GM19452 (cell line): Measurements from ENCODE around the gene OLFML2B.
"Not testable (repeated sequence)": the region's sequence is repeated elsewhere in the genome, so short reads cannot be mapped to it uniquely, and the experiment has no call there.

Source experiments
- ATAC-seq: cut with Tn5 transposase; IDR thresholded peaks from one replicate; pipeline ENCODE4 v1.9.1; 2021; ENCODE audit not compliant: unreplicated experiment

OLFML2B gene

DNA sequence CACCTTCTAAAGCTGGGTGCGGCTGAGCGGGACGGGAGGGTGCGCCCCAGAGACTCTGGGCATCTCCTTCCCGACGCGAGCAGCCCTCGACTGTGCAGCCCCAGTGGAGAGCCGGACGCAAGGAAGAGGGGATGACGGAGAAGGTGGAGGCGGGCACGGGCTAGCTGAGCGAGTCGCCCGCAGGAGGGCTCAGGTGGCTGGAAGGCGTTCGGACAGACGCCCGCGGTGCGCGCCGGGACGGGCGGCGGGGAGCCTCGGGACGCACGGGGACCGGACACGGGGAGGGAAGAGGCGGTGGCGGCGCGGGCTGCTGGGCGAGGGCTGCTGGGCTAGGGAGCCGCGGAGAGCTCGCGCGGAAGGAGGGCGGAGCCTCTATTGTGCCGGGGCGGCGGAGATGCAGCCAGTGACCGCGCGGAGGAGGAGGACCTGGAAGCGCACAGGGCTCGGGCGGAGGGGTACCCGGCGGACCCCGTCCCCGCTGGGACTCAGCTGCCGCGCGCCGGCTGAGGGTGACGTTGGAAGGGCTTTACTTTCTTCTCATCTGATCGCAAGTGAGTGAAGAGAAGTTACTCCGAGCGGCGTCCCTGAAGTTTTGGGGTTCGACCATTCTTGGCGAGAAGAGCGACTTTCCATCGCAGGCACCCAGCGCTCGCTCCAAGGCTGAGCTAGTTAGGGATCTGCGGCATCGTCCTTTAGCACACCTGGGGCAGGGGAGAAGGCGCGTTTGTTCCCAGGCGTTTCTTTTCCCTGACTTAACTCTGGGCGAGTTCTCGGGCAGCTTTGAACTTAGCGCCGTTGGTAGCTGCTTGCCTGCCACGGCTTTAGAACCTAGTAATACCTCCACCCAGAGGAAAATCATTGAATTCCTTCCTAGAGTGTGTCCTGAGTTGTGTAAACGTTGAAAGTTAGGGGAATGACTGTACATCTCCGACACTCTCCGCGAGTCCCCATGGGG, at the start of gene OLFML2B:
TSS of gene OLFML2B (minus strand) at position 323 of the 955 bp plus-strand sequence. CDS start 439 bp downstream, outside the sequence.
- no peak for ATAC-seq

DNA sequence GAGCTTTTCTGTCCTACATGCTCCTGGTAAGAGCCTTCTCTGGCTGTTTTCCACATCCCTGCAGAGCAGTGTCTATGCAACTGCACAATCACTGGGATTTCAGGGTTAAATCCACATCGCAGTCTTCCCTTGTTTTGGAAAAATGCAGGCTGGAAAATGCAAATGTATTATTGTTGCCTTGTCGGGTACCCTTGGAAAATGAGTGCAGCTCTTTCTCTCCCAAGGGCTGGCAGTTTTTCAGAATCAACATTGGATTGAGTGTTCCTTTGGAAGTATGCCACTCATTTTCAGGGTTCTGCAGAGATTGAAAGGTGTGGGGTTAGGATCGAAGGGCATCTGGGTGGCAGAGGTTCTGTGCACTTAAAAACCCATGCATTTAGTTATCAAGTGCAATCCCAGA, 49.1 kb upstream of the OLFML2B start:
- no peak for ATAC-seq

DNA sequence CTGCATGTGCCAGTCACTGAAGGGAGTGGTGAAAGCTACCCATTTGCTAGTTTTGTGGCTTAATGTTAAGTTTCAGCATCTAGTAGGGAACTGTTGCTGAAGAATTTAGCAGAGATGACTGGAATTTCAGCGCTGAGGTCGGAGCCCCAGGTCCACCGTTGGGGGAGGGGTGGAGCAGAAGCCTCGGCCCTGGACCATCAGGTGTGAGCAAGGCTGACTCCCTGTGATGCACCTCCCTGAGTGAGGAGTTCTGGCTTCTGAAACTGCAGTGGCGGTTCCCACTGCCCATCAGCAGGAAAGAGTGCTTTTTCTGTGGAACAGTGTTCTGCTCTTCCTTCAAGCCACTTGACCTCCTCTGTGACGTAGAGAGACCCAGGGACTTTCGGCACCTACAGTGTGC, 47.2 kb upstream of the OLFML2B start:
- ATAC-seq = no peak

DNA sequence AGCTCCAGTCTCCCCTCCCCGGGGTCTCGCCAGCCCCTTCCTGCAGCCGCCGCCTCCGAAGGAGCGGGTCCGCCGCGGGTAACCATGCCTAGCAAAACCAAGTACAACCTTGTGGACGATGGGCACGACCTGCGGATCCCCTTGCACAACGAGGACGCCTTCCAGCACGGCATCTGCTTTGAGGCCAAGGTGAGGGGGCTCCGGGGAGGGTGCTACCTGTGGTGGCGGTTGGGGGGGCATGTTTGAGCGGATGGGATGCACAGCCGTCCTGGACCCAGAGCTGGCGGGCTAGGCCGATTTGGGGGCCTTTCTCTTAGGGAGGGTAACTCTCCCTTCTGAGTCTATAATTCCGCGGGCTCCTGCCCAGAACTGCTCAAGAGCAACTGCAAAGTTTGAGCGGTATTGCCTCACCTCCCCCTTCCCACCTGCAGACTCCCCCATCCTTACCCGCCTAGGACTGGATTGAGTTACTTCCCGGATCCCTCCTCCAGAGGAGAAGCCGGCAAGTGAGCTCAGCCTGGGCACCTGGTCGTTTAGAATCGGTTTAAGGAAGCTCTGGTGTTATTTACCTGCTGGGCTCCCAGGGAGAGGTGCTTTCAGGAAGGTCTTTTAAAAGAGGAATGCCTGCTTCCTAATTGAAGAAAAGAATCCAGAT, 46.6 kb upstream of the OLFML2B start:
- no peak for ATAC-seq

DNA sequence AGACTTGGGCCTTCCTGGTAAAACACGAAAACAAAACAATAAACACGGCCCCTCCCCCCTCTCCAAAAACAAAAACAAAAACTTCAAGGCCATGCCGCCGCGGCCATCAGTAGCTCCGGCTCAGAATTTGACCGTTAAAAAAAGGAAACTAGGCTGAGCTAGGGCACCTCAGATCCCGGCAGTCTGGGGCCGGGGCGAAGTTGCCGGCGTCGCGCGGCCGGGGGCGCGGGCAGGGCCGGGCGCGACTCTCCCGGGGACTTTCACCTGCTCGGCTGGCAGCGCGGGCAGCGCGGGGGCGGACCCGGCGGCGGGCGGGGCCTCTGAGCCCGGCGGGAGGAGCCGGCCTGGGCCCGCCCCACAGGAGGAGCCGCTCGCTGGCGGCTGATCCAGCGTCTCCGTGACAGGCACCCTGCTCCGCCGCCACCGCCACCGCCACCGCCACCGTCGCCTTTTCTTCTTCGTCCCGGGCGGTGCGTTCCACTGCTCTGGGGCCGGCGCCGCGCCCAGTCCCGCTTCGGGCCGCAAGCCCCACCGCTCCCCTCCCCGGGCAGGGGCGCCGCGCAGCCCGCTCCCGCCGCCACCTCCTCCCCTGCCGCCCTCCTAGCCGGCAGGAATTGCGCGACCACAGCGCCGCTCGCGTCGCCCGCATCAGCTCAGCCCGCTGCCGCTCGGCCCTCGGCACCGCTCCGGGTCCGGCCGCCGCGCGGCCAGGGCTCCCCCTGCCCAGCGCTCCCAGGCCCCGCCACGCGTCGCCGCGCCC, 45.8 kb upstream of the OLFML2B start, which contains the start of gene NOS1AP:
TSS of gene NOS1AP (plus strand) at position 358 of the 760 bp plus-strand sequence. CDS start 487 bp downstream, outside the sequence.
- peak; percentile 98 for ATAC-seq

DNA sequence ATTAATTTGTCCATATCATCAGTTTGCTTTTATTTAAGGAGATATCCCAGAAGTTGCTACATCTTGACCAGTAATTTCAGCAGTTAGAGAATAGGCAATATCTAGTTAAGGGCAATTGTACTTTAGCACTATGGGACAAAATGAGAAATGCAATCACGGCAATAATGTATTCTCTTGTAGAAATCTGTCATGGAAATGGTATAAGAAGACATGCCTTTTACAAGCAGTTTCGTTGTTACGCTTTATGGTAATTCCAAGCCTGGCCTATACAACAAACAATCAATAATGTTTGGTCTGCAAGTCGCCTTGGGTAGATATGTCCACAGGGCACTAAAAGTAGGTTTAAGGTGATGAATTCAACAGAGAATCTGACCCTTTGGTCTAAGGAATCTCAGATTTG, 44.6 kb upstream of the OLFML2B start:
- no peak for ATAC-seq

DNA sequence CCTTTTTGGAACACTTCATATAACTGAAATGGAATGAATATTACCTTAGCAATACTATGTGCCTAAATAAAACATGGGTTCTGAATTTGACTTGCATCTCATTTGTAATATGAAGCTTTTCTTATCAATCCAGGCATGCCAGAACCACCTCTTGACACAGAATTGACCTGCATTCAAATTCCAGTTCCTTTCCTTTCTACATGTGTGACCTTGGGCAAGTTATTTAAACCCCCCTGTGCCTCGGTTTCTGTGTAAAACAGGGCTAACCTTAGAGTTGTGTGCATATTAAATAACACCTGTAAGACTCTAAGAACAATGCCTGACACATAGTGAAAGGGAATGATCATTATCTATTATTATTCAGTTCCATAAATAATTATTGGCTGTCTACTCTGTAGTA, 43.8 kb upstream of the OLFML2B start:
- no peak for ATAC-seq

DNA sequence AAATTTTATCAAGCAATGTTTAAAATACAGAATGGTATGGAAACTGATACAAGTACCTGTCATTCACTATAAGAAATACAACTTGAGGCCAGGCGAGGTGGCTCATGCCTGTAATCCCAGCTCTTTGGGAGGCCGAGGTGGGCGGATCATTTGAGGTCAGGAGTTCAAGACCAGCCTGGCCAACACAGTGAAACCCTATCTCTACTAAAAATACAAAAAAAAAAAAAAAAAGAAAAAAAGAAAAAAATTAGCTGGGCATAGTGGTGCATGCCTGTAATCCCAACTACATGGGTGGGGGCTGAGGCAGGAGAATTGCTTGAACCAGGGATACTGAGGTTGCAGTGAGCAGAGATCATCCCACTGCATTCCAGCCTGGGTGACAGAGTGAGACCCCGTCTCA, 43.2 kb upstream of the OLFML2B start:
- ATAC-seq = not testable (repeated sequence)

DNA sequence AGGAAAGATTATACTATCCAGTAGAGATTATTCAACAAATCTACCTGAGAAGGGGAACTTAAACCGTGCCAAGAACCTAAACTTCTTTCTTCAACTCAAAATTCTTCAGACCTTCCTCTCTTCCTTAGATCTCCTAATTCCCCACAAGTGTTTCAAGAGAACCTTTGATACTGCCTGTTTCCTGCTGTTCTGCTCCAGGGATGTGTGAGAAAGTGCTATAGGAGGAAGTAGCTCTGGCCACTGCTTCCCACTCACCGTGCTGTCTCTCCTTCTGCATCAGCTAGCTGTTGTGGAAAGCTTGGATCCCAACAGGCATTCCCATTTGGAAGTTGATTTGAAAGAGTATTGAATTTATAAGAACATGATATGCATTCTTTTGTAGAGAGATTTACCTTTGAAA, 41.3 kb upstream of the OLFML2B start:
- no peak for ATAC-seq

DNA sequence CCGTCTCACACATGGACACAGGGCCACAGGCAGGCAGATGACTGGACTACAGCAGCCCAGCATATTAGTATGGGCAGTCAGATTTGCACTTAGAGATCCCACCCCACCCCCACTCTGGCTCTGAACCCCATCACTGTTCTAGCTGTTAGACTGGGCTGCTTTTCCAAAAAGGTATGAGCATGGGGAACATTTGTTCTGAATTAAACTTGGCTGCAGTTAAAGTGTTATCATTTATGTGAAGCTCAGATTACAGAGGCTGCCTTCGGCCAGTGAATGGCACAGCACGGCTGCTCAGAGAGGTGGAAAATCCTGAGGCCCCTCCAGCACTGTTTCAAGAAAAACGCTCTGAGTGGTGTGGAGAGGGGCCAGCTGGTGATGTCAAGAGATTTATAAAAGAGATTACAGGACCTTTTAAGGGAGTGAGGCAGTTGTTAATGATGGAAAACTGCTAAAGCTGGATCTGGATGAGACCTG, 38.9 kb upstream of the OLFML2B start:
- no peak for ATAC-seq

DNA sequence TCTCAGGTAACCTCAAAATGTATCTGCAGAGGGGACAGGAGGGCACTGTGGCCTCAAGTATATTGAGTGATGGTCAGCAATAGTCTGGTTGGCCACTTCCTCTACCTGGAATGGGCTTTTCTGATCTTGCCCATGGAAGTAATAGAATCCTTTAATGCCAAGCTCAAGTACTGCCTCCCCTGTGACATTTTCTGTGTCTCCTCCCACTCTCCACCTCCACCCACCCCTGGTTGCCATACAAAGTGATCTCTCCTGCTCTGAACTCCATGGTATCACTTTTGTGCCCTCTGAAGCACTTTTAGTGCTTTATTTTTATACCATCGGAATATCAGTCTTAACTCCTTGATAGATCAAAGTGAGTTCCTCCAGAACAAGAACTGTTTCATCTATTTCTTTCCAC, 36.6 kb upstream of the OLFML2B start:
- no peak for ATAC-seq

DNA sequence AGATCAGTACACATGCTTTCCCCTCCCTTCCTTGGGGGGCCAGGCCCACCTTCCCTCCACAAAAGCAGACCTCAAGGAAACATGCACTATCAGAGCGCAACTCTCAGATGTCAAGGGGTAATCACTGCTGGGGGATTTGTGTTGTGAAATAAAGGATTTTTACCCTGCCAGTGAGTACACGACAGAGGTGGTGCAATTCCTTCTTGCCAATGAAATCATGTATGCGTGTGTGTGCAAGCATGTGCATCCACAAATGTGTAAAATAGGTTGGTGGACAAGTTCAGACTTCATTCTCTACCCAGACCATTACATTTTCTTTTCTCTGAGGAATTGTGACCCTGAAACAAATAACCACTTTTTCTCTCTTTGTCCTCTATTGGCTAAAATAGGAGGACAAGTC, 36.1 kb upstream of the OLFML2B start:
- no peak for ATAC-seq

DNA sequence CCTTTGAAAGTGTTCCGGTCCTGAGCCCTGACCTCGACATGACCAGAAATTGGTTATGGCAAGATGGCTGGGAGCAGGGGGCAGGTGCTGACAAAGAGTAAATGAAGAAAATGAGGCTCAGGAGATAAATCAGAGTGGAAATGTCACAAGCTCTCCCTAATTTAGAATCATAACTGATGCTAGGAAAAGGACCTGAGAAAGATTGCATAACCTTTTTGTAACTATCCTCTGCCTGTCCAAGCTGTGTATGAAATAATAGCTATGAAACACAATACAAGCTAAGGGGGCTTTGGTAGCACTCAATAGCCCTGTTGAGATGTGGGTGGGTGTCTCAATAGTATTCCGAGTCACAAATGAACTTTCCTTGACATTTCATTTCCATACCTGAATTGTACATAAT, 32.9 kb upstream of the OLFML2B start:
- ATAC-seq = no peak

DNA sequence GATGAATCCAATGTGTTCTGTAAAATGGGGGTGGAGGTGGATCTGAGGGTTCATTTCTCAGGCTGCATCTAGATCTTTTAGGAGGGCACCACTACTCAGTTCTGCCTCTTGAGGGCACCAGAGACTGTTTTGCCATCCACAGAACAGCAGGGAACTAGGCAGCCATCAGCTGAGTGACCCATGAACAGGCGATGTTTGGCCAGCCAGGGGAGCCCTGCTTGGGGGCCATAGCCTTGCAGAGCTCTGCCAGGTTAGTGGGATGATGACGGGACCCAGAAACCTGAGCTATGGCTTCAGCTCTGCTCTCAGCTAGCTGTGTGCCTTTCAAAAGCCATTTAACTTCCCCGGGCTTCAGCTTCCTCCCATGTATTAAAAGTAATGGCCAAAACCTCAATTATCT, 32.4 kb upstream of the OLFML2B start:
- no peak for ATAC-seq

DNA sequence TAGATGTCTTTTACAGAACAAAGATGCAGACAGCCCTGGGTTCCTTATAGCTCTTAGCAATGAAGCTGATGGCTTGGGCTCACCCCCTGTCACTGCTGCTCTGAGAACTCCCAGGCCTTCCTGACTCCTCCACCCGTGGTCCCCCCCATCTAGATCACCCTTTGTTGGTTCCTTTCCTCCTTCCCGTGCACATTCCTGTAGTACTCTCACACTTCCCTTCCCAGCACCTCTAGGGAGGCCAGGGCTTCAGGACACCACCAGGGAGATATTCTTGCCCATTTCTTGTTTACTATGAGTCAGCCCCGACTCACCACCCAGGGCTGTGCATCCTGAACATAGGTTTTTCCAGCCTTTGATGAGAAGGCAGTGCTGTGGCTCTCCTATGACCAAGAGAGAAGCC, 31.4 kb upstream of the OLFML2B start:
- ATAC-seq = no peak

DNA sequence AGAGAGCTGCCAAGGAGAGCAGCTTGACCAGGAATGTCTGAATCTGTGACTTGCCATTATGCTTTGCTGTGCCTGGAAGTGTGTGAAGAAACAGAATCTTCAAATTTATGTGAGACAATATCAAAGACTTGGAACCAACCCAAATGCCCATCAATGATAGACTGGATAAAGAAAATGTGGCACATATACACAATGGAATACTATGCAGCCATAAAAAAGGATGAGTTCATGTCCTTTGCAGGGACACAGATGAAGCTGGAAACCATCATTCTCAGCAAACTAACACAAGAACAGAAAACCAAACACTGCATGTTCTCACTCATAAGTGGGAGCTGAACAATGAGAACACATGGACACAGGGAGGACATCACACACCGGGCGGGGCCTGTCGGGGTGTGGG, 30.3 kb upstream of the OLFML2B start:
- not testable (repeated sequence) for ATAC-seq

DNA sequence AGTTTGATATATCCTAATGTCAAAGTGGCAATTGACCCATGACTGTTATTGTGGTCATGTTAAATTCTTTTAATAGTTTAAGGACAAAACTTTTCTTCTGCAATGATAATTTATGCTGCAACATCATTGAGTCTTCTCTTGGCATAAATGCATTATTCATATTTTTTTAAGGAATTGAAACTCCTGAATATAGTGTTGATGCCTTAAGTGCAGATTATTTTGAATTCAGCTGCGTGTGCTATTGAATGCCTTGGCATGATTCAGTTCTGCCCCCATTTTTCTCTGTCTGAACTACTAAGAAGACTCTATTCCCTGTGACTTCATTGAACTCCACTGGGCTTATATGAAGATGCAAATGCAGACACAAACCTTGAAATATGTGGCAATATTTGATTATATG, 23.3 kb upstream of the OLFML2B start:
- ATAC-seq = no peak

DNA sequence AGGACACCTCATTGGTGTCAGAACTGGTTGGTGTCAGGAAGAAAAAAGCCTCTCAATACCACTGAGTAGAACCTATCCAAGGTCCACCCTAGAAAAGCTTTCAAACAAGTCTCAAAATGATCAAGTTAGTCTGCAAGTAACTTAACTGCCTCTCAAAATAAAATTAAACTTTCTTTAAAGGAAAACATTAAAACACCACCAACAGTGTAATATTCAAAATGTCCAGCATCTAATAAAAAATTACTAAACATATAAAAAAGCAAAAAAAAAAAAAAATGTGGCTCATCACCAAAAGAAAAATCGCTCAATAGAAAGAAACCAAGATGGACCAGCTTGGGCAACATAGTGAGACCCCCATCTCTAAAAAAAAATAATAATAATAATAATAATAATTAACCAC, 18.7 kb upstream of the OLFML2B start:
- no peak for ATAC-seq

DNA sequence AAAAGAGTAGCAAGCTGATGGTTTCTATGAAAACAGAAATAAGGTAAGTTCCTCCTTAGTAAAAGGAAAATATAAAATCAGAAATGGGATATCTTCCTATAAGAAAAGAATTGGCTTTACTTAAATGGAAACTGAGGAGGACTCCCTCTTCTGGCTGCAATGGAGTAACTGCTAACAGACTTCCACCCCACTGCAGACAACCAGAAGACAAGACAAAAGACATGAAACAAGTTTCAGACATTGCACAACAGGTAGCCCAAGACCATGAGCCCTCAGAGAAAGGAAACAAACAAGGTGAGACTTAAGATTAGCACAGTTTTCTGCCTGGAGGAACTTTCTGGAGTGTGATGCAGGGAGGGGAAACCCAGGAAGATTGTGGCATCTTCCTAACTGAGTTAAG, 17.0 kb upstream of the OLFML2B start:
- no peak for ATAC-seq

DNA sequence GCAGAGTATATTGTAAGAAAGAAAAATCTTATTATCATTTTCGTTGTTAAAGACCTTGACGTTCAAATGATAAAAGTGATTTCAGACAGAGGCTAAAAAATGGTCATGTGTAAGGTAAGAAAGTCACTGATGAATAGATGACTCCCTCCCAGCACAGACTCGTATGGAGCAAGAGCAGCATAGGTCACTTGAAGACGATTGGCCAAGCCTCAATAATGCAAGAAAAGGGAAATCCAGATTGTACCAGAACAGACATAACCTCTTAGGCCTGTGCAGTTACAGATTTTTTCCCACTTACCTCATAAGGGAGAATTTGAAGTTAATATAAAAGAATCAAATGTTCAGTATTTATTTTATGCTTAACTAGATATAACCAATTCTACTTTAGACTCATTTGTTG, 16.3 kb upstream of the OLFML2B start:
- no peak for ATAC-seq

DNA sequence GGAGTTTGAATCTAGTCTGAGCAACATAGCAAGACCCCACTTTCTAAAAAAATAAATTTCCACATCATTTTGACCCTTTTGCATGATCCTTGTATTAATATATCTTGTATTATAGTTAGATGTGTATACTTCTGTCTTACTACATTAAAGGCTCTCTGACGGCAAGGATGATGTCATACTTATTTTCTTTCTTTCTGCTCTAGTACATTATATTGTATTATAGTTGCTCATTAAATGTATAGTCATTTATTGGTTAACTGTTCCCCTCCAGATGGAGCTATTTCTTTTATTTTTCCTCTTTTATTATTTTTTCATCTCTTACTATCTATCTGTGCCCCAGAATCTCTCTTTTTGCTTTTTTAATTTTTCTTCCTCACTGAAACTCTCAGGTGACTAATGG, 15.0 kb upstream of the OLFML2B start:
- ATAC-seq = no peak
